HG03196 (cell line): Measurements from ENCODE around the gene IKBKE.

ENCODE experiments used
- ATAC-seq: cut with Tn5 transposase; IDR thresholded peaks from one replicate; pipeline ENCODE4 v1.9.1; 2021; ENCODE audit not compliant: unreplicated experiment

IKBKE gene

GRCh38 chr1:206510371-206510770 lies 40.1 kb downstream of the IKBKE start:
- ATAC-seq = no peak

- no peak for ATAC-seq
Measured at GRCh38 chr1:206511362-206512057, 41.2 kb downstream of the IKBKE start.

DNA sequence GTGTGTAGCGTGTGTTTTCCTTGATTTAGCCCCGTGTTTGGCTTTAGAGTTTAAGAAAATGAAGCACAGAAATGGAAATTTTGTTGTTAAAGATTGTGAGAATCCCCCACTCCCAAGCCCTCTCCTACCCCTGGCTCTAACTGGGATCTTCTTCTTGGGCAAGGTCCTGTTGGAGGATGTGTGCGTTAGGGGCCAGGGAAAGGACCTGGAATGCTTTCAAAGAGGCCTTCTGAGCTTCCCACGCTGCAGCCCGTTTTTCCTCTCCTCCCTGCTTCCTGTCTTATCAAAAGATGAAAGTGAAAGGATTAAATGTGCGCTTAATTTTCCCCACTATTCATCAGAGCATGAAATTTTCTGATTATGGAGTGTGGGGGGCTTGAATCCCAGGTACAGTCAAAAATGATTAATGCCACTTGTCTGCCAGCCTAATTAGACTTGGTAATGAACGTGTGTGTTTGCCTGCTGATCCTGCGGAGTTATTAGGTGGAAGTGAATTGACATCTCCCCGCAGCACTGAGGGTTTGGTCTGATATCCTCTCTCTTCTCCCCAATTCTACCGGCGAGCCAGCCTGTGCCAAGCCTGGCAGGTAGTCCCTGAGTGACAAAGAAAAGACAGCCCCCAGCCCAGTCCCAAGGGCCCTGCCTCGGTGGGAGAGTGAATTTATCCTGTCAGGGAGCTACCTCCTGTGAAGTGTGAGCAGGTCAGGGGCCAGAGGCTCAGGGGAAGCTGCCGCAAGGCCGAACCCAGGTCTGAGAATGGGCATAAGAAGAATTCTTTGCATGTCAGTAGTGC lies 42.0 kb downstream of the IKBKE start:
- no peak for ATAC-seq

GRCh38 chr1:206512851-206513180 lies 42.5 kb downstream of the IKBKE start:
- ATAC-seq = no peak

GRCh38 chr1:206513312-206514111 lies 43.2 kb downstream of the IKBKE start:
- ATAC-seq = no peak

DNA sequence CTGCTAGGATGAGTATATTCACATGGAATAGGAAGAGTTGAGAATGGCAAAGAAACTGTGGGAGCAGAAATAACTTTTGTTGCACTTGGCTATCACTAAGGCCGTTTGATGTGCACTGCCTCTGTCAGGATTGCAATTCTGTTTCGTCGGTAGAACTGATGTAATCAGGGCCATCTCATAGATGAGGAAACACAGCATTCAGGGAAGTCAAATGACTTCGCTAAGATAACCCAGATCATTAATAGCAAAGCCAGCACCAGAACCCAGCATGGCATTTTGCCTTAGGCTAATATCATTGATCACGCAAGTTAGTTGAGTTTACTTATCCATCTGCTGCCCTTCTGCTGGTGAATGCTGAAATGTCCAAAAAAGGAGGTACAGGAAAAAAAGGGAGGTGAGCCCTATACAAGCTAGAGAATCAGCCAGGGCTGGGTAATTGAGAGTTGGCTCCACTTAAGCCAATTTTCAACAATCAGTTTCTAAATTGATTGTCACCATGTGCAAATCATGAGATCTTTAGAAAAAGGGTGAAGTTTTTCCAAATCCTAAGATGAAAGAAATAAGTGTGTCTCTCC lies 44.6 kb downstream of the IKBKE start:
- no peak for ATAC-seq

GRCh38 chr1:206516728-206516990 lies 46.4 kb downstream of the IKBKE start:
- no peak for ATAC-seq

DNA sequence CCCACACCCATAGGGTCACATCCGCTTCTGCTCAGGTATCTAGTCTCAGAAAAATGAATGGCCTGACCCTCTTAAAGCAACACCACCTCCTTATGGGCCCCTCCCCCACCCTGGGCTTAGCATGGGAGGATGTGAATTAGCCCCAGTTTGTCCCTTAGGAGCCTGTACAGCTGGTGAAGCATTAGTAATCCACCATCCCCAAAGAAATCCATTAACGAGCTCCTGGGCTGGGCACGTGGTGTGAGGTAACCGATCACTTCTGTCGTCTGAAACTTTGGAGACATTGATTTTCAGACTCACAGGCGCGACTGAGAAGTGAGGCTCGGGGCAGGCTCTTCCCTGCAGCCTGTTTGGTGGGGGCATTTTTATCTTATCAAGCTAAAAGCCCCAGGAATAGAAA lies 47.5 kb downstream of the IKBKE start:
- ATAC-seq = no peak

GRCh38 chr1:206518206-206518605 lies 47.9 kb downstream of the IKBKE start:
- no peak for ATAC-seq

- ATAC-seq = no peak
Measured at GRCh38 chr1:206518743-206519142, 48.5 kb downstream of the IKBKE start.

DNA sequence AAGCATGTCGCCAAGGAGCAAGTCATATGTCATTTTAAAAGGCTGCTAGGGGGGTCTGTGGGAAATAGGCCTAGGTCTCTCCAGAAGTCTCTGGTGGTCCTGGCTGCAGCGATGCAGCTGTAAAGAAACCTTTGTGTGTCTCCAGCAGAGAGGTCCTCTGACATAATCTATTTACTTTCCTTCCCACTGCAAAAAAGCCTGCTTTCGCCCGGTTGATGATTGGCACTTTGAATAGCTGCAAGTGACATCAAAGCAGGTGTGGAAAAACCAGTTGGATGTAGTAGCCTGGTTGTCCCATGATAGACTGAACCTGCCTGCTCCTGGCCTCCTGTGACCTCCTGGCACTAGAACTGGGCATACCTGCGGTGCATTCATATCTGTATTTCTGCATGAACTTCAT lies 50.9 kb downstream of the IKBKE start:
- no peak for ATAC-seq

DNA sequence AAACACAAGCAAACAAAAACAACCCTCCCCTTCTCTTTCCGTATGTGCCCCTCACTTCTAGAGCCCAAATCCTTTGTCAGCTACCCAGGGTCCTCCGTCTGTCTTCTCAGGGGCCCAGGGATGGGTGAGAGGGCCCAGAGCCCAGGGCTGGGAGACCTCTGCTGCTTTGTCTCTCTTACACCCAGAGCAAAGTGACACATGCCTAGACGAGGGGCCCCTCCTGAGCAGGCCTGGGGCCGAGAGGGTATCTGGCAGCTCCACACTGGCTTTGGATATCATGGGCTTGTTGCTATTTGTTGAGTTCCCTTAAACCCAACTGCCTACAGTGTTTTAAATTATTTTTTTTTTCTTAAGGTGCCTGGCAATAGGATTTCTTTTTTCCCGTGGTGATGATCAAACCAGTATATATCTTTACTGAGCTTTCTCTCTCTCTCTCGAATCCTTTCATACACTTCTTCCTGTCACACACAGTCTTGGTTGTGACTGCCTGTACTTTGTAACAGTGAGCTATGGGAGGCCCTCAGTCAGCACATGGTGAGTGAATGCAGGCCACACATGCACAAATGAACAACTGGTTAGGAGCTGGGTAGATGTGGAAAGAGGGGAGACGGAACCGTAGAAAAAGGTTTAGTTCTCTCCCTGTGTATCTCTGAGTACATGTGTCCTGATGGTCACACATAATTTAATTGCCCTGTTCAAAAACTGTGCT lies 51.6 kb downstream of the IKBKE start:
- ATAC-seq = no peak

- ATAC-seq = no peak
Measured at GRCh38 chr1:206524739-206525364, 54.6 kb downstream of the IKBKE start.

DNA sequence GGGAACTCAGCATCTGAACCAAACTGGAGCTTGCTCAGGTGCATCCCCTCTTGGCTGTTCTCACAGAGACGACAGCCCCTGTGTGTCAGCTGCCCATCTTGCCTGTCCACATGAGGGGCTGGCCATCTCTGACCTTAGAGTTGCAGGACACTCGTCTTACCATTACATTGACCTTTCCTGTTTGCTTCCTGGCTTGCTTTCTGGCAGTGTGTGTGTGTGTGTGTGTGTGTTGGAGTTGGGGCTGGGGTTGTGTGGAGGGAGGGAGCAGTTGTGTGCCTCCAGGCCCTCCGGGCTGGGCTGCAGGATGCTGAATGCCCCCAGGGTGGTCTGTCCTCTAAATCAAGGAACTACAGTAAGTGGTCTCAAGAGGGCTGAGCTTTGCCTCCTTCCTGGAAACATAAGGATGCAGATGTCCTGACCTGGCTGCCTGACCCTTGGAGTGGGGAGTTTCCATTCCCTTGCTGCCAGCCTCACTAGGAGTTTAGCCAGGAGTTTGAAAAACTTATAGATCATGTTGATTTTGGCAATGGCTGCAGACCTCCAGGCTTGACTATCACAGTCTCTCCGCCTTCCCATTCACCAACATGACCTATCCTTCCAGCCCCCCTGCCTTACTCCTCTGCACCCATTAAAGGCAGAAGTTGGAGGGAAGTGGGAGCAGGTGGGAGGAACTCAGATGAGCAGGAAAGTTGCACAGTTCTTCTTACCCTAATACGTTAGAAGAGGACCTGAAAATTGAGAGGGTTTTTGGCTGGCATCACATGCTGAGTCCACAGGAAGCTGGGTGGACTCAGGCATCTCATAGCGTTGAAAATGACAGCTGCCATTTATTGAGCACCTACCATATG lies 56.0 kb downstream of the IKBKE start:
- no peak for ATAC-seq

- ATAC-seq = no peak
Measured at GRCh38 chr1:206529425-206529824, 59.1 kb downstream of the IKBKE start.

- no peak for ATAC-seq
Measured at GRCh38 chr1:206532368-206532767, 62.1 kb downstream of the IKBKE start.

- no peak for ATAC-seq
Measured at GRCh38 chr1:206534552-206534951, 64.3 kb downstream of the IKBKE start.

DNA sequence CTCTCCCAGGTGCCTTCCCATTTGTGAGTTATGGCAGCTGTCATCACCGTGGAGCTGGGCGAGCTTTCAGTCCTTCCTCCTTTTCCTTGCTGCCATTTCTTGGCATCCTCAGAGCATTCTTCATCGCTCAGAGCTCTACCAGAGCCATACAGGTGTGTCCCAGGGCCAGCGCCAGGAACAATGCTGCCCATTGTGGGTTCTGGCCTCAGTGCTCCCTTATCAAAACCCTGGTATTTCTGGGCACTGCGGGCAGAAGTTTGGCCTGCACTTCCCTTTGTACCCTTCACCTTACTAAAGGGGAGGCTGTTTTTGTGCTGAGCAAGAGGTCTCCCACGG lies 65.5 kb downstream of the IKBKE start:
- no peak for ATAC-seq

GRCh38 chr1:206537141-206537540 lies 66.9 kb downstream of the IKBKE start:
- no peak for ATAC-seq
